OCI-LY3 (cell line): ENCODE results near the gene C9orf72.

ENCODE experiments used
- EZH2phosphoT487 ChIP-seq: fragments of 200-600 bp; shearing (Covaris generic); IDR thresholded peaks from 2 replicates; pipeline ENCODE4 v1.6.1; 2018; ENCODE audit warnings: antibody characterized with exemption, mixed run types, low read depth
- TF ChIP-seq, protein P1 (sequence below): fragments of 200-600, 300-600 bp; sonication (generic); IDR thresholded peaks from 2 replicates; pipeline ENCODE4 v1.5.1; 2014; ENCODE audit warnings: antibody characterized with exemption, low read length, low read depth

GRCh38 chr9:27571011-27571410, 2.3 kb downstream of the C9orf72 start:
- TF ChIP-seq, protein P1, sequence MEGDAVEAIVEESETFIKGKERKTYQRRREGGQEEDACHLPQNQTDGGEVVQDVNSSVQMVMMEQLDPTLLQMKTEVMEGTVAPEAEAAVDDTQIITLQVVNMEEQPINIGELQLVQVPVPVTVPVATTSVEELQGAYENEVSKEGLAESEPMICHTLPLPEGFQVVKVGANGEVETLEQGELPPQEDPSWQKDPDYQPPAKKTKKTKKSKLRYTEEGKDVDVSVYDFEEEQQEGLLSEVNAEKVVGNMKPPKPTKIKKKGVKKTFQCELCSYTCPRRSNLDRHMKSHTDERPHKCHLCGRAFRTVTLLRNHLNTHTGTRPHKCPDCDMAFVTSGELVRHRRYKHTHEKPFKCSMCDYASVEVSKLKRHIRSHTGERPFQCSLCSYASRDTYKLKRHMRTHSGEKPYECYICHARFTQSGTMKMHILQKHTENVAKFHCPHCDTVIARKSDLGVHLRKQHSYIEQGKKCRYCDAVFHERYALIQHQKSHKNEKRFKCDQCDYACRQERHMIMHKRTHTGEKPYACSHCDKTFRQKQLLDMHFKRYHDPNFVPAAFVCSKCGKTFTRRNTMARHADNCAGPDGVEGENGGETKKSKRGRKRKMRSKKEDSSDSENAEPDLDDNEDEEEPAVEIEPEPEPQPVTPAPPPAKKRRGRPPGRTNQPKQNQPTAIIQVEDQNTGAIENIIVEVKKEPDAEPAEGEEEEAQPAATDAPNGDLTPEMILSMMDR, result no peak
- no peak for TF ChIP-seq EZH2phosphoT487
